PC-3 (cell line): ENCODE data around the gene ADORA1. TPM values are rescaled to one million over a fixed set of nuclear protein-coding genes. Genes with fewer than 3 reads are reported as not detected.

Source experiments
- ATAC-seq: fragments of 200-7000 bp; cut with Tn5 transposase; 2 replicates; pipeline ENCODE4 v1.9.1; 2020; ENCODE audit warnings: mild to moderate bottlenecking, moderate library complexity
- BruUV-seq: library from RNA; stranded (reverse); fragments of 400-500 nt; replicated peaks from 2 replicates; lab custom pipeline; 2021; lab: Mats Ljungman, UMichigan
- CTCF ChIA-PET: fragments of 300-600 bp; sonication (Branson Sonifier 250); formaldehyde crosslinking; loops from one replicate; lab custom pipeline; 2022; ENCODE audit warnings: antibody characterized with exemption; lab: Charles Lee
- POLR2A ChIA-PET: fragments of 300-600 bp; sonication (Branson Sonifier 250); formaldehyde crosslinking; loops from one replicate; lab custom pipeline; 2022; ENCODE audit warnings: antibody characterized with exemption; ENCODE audit not compliant: unreplicated experiment; lab: Charles Lee
- DNase-seq: peaks from one replicate; pipeline ENCODE4 v3.0.0-alpha.2; 2015
- H2AFZ ChIP-seq: fragments of 300-600 bp; sonication (generic); 2 replicates; pipeline ENCODE4 v1.6.0; 2016; ENCODE audit warnings: antibody characterized with exemption, low read length
- H3F3A ChIP-seq: fragments of 300-600 bp; sonication (generic); one replicate; pipeline ENCODE4 v1.6.0; 2017; ENCODE audit warnings: antibody characterized with exemption, low read length, control low read depth, mild to moderate bottlenecking; ENCODE audit not compliant: unreplicated experiment
- H3K27ac ChIP-seq: fragments of 300-600 bp; sonication (generic); 2 replicates; pipeline ENCODE4 v1.5.1; 2016; ENCODE audit warnings: mild to moderate bottlenecking, low read length
- H3K27me3 ChIP-seq: fragments of 300-600 bp; sonication (generic); 2 replicates; pipeline ENCODE4 v1.6.1; 2016; ENCODE audit warnings: low read length, mixed read lengths
- H3K36me3 ChIP-seq: fragments of 300-600 bp; sonication (generic); 2 replicates; pipeline ENCODE4 v1.6.1; 2016; ENCODE audit warnings: low read depth, mixed run types, low read length, mixed read lengths
- H3K4me1 ChIP-seq: fragments of 300-600 bp; sonication (generic); 2 replicates; pipeline ENCODE4 v1.5.1; 2016; ENCODE audit warnings: low read length; ENCODE audit not compliant: insufficient read depth
- H3K4me2 ChIP-seq: fragments of 300-600 bp; sonication (generic); 2 replicates; pipeline ENCODE4 v1.6.0; 2016; ENCODE audit warnings: low read length
- H3K4me3 ChIP-seq: fragments of 300-600 bp; sonication (generic); 2 replicates; pipeline ENCODE4 v1.5.1; 2016; ENCODE audit warnings: mild to moderate bottlenecking, low read length, mixed read lengths
- H3K79me2 ChIP-seq: fragments of 300-600 bp; sonication (generic); 2 replicates; pipeline ENCODE4 v1.6.1; 2017; ENCODE audit warnings: low read length, mixed read lengths
- H3K9ac ChIP-seq: fragments of 300-600 bp; sonication (generic); 2 replicates; pipeline ENCODE4 v1.6.0; 2016; ENCODE audit warnings: mild to moderate bottlenecking, low read length
- H3K9me2 ChIP-seq: fragments of 300-600 bp; sonication (generic); replicated peaks from 2 replicates; pipeline ENCODE4 v1.6.1; 2016; ENCODE audit warnings: mixed run types, low read length, mixed read lengths
- H3K9me3 ChIP-seq: fragments of 300-600 bp; sonication (generic); 2 replicates; pipeline ENCODE4 v1.6.1; 2016; ENCODE audit warnings: low read length, mixed read lengths
- H4K20me1 ChIP-seq: fragments of 300-600 bp; sonication (generic); 2 replicates; pipeline ENCODE4 v1.6.1; 2016; ENCODE audit warnings: low read length, mixed read lengths
- EZH2 ChIP-seq: fragments of 300-600 bp; sonication (generic); IDR thresholded peaks from one replicate; pipeline ENCODE4 v1.6.1; 2017; ENCODE audit warnings: antibody characterized with exemption, mild to moderate bottlenecking, low read length; ENCODE audit not compliant: unreplicated experiment
- EZH2phosphoT487 ChIP-seq: fragments of 300-600 bp; sonication (generic); IDR thresholded peaks from 2 replicates; pipeline ENCODE4 v1.6.1; 2018; ENCODE audit warnings: mild to moderate bottlenecking, antibody characterized with exemption, low read length, borderline replicate concordance
- intact Hi-C: fragments of 100-400 bp; cut with micrococcal nuclease; formaldehyde crosslinking; loops from 2 replicates; pipeline ENCODE4 v1.9.0; 2023
- total RNA-seq: library from RNA; depleted of rRNA; stranded (reverse); fragments of >200 nt; gene quantifications from 2 replicates; pipeline ENCODE4 v1.2.3, GENCODE V29; 2014
- TF ChIP-seq, protein P1 (sequence below): fragments of 300-600 bp; sonication (generic); conservative IDR thresholded peaks from 2 replicates; pipeline ENCODE4 v1.5.1; 2017; ENCODE audit warnings: antibody characterized with exemption, low read depth, mild to moderate bottlenecking, low read length

The ADORA1 gene
- total RNA-seq, 1 experiment from 2014 or later = 1.4 TPM

DNA sequence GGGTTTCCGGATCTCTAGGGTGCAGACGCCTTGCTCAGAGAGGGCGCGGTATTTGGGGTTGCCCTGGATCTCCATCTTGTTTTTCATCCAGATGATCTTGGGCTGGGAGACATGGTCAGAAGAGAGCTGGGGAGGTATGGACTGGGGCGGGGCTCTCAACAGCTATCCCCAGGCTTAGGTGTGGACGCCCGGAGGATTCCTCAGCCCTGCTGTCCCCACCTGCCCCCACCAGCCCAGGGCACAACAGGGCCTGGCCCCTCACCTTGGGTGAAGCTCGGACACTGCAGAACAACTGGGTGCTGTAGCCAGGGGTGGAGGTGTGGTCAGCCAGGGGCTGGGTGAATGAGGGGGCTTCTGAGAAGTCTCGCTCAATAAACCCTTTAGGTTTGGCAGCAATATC is 41.5 kb downstream of the ADORA1 start:
- Histone ChIP-seq H3K4me3 (no peak overlapping the region), H2AFZ (no peak overlapping the region), H3K9ac (no peak overlapping the region), H3K27me3 (peaks cover 8% of the 10 kb centered on the region), H3K36me3 (no peaks in the 10 kb centered on the region), H3K9me2 (no peaks in the 10 kb centered on the region), H3K9me3 (no peaks in the 10 kb centered on the region), H4K20me1 (no peaks in the 10 kb centered on the region), H3K4me2 (no peak overlapping the region), H3K79me2 (no peaks in the 10 kb centered on the region), H3F3A (no peaks in the 10 kb centered on the region), H3K27ac (no peak overlapping the region), H3K4me1 (no peaks in the 10 kb centered on the region)
- intact Hi-C loops = no loop called here
- no peak for ATAC-seq
- POLR2A ChIA-PET = no interaction called here
- TF ChIP-seq EZH2phosphoT487 (no peak), EZH2 (no peak)
- TF ChIP-seq, protein P1, sequence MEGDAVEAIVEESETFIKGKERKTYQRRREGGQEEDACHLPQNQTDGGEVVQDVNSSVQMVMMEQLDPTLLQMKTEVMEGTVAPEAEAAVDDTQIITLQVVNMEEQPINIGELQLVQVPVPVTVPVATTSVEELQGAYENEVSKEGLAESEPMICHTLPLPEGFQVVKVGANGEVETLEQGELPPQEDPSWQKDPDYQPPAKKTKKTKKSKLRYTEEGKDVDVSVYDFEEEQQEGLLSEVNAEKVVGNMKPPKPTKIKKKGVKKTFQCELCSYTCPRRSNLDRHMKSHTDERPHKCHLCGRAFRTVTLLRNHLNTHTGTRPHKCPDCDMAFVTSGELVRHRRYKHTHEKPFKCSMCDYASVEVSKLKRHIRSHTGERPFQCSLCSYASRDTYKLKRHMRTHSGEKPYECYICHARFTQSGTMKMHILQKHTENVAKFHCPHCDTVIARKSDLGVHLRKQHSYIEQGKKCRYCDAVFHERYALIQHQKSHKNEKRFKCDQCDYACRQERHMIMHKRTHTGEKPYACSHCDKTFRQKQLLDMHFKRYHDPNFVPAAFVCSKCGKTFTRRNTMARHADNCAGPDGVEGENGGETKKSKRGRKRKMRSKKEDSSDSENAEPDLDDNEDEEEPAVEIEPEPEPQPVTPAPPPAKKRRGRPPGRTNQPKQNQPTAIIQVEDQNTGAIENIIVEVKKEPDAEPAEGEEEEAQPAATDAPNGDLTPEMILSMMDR = no peak
- DNase-seq = no peak
- BruUV-seq = no TSS peak
- CTCF ChIA-PET = interaction anchor here (0.6 kb wide), 1 partner anchor 44 kb away, joined by 4 read pairs; no protein-coding TSS in a partner anchor

DNA sequence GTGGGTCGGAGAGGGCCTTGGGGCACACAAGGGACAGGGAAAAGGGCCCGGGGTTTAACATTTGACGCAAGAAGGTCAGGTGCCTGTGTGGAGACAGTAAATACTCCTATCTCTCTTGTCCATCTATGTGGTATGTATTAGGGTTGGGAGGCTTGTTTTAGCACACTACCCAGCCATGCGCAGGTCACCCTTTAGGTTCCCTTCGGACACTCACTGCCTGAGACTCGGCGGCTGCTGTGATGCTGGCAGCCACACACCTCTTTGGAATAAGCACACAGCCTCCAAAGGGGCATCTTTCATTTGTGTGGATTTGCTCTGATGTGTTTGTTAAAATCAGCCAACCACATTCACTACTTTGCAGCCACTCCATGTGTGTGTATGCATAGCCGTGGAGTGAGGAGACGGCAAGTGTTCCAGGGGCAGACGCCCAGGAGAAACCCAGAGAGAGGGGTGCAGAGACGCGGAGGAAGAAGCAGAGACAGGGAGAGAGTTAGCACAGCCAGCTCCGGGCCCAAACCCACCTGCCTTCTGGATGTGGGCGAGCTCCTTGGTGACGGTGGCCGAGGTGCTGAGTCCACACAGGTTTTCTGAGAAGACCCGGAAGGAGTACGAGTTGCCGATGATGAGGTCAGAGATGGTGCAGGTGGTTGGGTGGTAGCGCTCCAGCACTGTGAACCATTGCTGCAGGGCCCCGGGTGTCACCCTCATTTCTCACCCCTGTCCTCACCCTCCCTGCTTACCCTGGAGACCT is 42.4 kb downstream of the ADORA1 start:
- ATAC-seq (no peak), DNase-seq (no peak)
- ChIA-PET CTCF (no interaction called here), POLR2A (no interaction called here)
- Histone ChIP-seq H4K20me1 (no peaks in the 10 kb centered on the region), H2AFZ (no peak overlapping the region), H3K4me2 (no peak overlapping the region), H3K36me3 (no peaks in the 10 kb centered on the region), H3K79me2 (no peaks in the 10 kb centered on the region), H3K27ac (no peak overlapping the region), H3K9me3 (no peaks in the 10 kb centered on the region), H3K4me1 (no peaks in the 10 kb centered on the region), H3F3A (no peaks in the 10 kb centered on the region), H3K9ac (no peak overlapping the region), H3K9me2 (no peaks in the 10 kb centered on the region), H3K4me3 (no peak overlapping the region), H3K27me3 (no peaks in the 10 kb centered on the region)
- TF ChIP-seq, protein P1 = no peak
- TF ChIP-seq EZH2 = no peak
- intact Hi-C loops = no loop called here
- BruUV-seq = no TSS peak

DNA sequence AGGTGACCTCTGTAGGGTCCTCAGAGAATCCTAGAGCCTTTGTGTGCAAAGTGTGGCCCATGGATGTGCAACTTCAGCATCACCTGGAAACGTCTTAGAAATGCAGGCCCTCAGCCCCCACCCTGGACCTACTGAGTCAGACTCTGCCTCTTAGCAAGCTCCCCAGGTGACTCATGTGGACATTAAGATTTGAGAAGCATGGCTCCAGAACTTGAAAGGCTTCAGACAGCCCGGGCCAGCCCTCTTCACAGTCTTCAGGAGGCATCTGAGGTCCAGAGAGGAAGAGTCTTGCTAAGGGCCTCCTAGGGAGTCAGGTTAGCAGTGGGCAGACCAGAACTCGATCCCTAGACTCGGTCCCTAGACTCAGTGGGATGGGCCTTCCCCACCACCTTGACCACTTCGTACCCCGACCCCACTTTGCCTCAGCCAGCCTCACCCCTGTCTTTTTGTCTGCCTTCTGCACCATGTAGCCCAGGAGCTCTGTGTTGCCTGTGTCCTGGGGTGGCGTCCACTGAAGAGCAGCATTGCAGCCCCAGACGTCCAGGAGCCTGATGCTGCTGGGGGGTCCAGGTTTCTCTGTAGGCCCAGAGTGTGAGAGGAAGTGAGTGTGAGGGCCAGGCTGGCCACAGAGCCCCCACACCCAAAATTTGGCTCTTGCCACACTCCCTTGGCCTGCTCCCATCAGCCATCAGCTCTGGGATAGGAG is 43.3 kb downstream of the ADORA1 start:
- CTCF ChIA-PET = interaction anchor here (2.8 kb wide), 1 partner anchor 53 kb away, joined by 31 read pairs; no protein-coding TSS in a partner anchor
- no peak for TF ChIP-seq EZH2phosphoT487
- TF ChIP-seq EZH2 = no peak
- TF ChIP-seq, protein P1 = no peak
- no peak overlapping the region for H3K4me2 ChIP-seq
- H3K79me2 ChIP-seq = no peaks in the 10 kb centered on the region
- intact Hi-C loops = no loop called here
- no peaks in the 10 kb centered on the region for H3K9me3 ChIP-seq
- H3K27ac ChIP-seq = no peak overlapping the region
- H3K36me3 ChIP-seq = no peaks in the 10 kb centered on the region
- no TSS peak for BruUV-seq
- no peaks in the 10 kb centered on the region for H3K9me2 ChIP-seq
- POLR2A ChIA-PET = no interaction called here
- H3K4me3 ChIP-seq = no peak overlapping the region
- H2AFZ ChIP-seq = no peak overlapping the region
- H3K4me1 ChIP-seq = no peaks in the 10 kb centered on the region
- no peaks in the 10 kb centered on the region for H3F3A ChIP-seq
- ATAC-seq (no peak), DNase-seq (peak; percentile 40)
- no peaks in the 10 kb centered on the region for H3K27me3 ChIP-seq
- no peak overlapping the region for H3K9ac ChIP-seq
- H4K20me1 ChIP-seq = no peaks in the 10 kb centered on the region
